Measurements from ENCODE around the gene TPK1. TPM values are rescaled to one million over a fixed set of nuclear protein-coding genes. Genes with fewer than 3 reads are reported as not detected.

The TPK1 gene
- polyA plus RNA-seq, 2 of the 4 experiments (the other 2 are of a cell fraction): 1.4 to 2.5 TPM

GRCh38 chr7:144827621-144828020 lies 8.2 kb downstream of the TPK1 start:
- Histone ChIP-seq H3K27ac (no peak overlapping the region), H3K4me3 (no peak overlapping the region), H3K4me2 (no peak overlapping the region), H3K4me1 (peaks cover 8% of the 10 kb centered on the region; the same call in 1 of the 3 replicates), H3K9me3 (no peaks in the 10 kb centered on the region)
- no peak for DNase-seq (ENCODE audit: low read depth in 1 of 2, low spot score in 1 of 2)
- 46% methylated on average over 4 of the region's 4 CpGs for WGBS (ENCODE audit: missing lambda C conversion rate)
- TF ChIP-seq, protein P1, sequence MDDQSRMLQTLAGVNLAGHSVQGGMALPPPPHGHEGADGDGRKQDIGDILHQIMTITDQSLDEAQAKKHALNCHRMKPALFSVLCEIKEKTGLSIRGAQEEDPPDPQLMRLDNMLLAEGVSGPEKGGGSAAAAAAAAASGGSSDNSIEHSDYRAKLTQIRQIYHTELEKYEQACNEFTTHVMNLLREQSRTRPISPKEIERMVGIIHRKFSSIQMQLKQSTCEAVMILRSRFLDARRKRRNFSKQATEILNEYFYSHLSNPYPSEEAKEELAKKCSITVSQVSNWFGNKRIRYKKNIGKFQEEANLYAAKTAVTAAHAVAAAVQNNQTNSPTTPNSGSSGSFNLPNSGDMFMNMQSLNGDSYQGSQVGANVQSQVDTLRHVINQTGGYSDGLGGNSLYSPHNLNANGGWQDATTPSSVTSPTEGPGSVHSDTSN (IDR thresholded peaks at IDR 0.05): no peak
- TF ChIP-seq HES2 (IDR thresholded peaks at IDR 0.05) (no peak), PHF8 (IDR thresholded peaks at IDR 0.05; ENCODE audit: borderline replicate concordance, low read depth) (no peak), MAFK (IDR thresholded peaks at IDR 0.05; ENCODE audit: partially characterized antibody) (no peak), RARB (CRISPR knock-in tag; IDR thresholded peaks at IDR 0.05) (no peak), ESRRA (IDR thresholded peaks at IDR 0.05; ENCODE audit: borderline replicate concordance, low read length) (no peak), RAD21 (conservative IDR thresholded peaks at IDR 0.05 in 1 of 2, IDR thresholded peaks at IDR 0.05 in 1 of 2) (no peak), KDM5A (IDR thresholded peaks at IDR 0.05) (no peak), REST (IDR thresholded peaks at IDR 0.05) (no peak), TFCP2L1 (CRISPR knock-in tag; IDR thresholded peaks at IDR 0.05) (no peak), HDAC2 (IDR thresholded peaks at IDR 0.05) (no peak), CEBPB (IDR thresholded peaks at IDR 0.05) (no peak), EP300 (IDR thresholded peaks at IDR 0.05) (no peak), BHLHE40 (IDR thresholded peaks at IDR 0.05; ENCODE audit: low read depth, low read length) (no peak), CTCF (IDR thresholded peaks at IDR 0.05) (no peak)
- ChIA-PET POLR2A (interaction anchor here (1.4 kb wide), 1 partner anchor 8 kb away, joined by 4 read pairs; the partner anchor contains the start of gene TPK1), CTCF (no interaction called here)
- no peak for FAIRE-seq
- ATAC-seq: no peak

- FAIRE-seq (peak; percentile 39), ATAC-seq (no peak), DNase-seq (ENCODE audit: low read depth in 1 of 2, low spot score in 1 of 2) (no peak)
- Histone ChIP-seq H3K27ac (no peak overlapping the region), H3K4me2 (no peak overlapping the region), H3K9me3 (no peaks in the 10 kb centered on the region), H3K4me1 (peaks cover 8% of the 10 kb centered on the region; the same call in 1 of the 3 replicates), H3K4me3 (no peak overlapping the region)
- TF ChIP-seq CEBPB (IDR thresholded peaks at IDR 0.05): no peak
- TF ChIP-seq KDM5A (IDR thresholded peaks at IDR 0.05): no peak
- no peak for TF ChIP-seq HOXB13 (CRISPR knock-in tag; IDR thresholded peaks at IDR 0.05; ENCODE audit: low read depth)
- TF ChIP-seq, protein P2, sequence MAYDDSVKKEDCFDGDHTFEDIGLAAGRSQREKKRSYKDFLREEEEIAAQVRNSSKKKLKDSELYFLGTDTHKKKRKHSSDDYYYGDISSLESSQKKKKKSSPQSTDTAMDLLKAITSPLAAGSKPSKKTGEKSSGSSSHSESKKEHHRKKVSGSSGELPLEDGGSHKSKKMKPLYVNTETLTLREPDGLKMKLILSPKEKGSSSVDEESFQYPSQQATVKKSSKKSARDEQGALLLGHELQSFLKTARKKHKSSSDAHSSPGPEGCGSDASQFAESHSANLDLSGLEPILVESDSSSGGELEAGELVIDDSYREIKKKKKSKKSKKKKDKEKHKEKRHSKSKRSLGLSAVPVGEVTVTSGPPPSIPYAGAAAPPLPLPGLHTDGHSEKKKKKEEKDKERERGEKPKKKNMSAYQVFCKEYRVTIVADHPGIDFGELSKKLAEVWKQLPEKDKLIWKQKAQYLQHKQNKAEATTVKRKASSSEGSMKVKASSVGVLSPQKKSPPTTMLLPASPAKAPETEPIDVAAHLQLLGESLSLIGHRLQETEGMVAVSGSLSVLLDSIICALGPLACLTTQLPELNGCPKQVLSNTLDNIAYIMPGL (CRISPR knock-in tag; IDR thresholded peaks at IDR 0.05; ENCODE audit: borderline replicate concordance): no peak
- POLR2A ChIA-PET: interaction anchor here (0.5 kb wide), 1 partner anchor 10 kb away, joined by 3 read pairs; the partner anchor contains the start of gene TPK1
- CTCF ChIA-PET: no interaction called here
Observed at GRCh38 chr7:144826208-144826607, 9.6 kb downstream of the TPK1 start.
